Measurements from ENCODE around the gene DPH1.

Gene DPH1

DNA sequence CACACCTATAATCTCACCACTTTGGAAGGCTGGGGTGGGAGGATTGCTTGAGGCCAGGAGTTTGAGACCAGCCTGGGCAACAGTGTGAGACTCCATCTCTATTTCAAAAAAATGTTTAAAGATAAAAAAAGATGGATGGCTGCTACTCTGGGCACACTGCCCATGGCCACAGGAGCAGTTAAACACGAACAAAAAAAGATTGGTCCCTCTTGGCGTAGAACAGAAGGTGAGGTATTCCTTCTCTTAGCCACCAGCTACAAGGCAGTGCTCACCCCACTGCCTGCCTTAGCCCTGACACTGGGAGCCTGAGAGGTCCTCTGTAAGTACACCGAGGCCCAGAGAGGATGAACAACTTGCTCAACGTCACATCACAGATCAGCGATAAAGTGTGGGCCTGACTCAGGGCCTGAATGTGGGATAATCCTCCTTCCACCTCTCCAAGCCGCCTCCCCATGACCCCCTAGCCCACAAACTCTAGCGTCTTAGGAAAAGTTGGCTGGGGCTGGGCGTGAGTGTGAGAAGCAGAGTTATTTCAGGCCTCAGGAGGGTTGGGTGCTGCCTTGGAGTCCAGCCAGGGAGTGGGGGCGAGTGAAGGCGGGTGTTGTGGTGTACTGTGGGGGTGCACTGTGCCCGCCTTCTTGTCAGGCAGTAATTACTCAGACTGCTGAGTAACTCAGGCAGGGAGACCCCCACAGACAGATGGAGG, 2.3 kb upstream of the DPH1 start:
- no peak for DNase-seq

DNA sequence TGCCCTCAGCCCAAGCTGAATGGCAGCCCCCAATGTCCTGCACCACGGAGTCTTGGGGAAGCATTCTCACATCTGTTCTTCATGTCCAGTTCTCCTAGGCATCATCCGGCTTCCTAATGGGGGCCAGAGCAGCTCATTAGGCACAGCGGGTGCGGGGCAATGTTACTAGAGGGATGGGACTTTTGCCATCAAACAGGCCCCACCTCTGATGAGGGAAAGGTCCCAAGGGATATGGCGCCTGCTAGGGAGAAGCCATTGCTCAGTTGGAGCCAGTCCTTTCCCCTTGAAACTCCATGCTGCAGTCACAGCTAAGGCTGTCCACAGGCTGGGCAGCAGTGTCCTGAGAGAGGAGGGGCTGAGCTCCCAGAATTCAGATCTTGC, 1.7 kb upstream of the DPH1 start:
- DNase-seq = no peak

DNA sequence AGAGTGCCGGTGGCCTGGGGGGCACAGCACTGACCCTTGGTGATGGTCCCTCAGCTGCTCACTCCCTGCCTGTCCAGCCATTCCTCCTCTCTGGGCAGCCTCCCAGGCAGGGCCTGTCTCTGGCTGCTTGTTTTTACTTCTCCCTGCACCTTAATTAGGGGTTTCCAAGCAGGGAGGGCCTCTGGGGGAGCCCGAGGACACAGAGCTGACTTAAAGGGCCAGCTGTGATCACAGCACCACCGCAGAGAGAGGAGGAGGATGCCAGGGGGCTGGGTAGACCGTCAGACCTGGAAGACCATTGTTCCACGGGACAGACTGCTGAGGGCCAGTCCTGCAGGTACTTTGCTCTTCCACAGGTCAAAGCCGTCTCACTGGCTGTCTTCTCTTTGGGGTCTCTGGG, 1.2 kb upstream of the DPH1 start:
- no peak for DNase-seq

DNA sequence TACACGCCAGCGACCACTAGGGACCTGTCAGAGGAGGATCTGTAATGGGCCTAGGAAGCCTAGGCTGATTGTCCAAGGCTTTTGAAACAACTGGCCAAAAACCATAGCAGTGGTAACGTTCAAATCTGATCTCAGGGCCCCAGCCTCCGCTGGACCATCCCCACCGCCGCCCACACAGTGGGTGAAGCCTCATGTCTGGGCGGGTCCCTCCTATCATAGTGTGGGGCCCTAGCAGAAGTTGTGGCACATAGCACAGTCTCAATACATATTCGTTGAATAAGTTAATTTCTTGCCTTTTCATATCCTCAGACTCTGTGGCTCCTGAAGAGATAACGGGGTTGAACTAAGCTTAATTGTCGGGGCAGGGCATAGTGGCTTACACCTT, 818 bp downstream of the DPH1 start:
- DNase-seq = peak; percentile 33

DNA sequence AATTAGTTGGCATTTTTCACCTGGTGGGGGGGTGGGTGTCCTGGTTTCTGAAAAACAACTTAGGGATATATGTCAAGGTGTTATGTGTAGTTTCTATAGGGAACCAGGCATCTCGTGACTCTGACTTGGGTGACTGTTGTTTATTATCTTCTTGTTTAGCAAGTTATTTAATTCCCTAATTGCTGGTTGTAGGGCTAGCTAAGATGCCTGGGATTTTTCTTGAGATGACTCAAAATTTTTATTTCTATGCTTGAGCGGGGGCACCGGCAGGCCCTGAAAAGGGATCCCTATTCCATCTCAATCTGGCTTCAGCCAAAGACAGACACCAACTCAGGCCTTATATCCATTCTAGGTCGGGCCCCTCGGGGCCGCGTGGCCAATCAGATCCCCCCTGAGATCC, 3.2 kb downstream of the DPH1 start:
- no peak for DNase-seq

DNA sequence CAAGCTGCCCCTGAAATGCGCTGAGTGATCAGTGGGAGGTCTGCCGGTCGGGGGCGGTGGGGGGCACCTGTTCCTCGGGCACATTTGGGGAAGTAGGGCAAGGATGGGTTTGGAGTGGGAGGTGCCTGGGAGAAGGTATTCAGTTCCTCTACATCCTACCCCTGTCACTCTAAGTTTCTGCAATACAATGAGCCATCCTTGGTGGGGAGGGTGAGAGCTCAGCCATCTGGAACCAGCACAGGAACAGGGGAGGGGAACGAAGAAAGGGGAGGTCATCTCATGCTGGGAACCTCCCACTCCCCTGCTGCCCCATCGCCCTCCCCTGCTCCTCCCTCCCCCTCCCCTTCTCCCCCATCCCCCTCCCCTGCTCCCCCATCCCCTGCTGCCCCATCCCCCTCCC, 4.2 kb downstream of the DPH1 start:
- no peak for DNase-seq

DNA sequence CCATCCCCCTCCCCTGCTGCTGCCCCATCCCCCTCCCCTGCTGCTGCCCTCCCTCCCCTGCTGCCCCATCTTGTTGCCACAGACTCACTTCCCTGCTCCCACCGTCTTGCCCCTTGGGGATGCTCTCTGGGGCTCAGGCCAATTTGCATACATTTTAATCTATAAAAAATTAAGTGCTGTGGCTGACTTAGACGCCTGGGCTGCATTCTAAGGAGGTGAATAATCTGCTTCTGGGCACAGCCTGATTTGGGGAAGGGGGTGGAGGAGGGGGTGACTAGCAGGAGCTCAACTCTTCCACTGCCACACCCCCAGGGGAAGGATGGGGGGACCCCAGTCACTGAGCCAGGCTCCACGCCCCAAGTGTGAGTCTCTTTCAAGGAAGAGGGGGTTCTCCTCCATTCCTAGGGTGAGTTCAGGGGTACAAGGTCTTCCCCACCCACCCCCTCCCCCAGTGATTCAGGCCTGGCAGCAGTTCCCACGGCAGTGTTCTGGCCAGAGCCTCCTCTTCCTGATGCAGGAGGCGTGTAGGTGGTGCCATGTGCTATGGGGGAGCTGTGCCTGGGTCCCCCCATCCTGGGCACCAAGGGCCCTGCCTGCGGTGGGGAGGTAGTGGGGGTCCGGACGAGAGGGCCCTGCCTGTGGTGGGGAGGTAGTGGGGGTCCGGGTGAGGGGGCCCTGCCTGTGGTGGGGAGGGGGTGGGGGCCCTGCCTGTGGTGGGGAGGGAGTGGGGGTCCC, 5.0 kb downstream of the DPH1 start:
- no peak for DNase-seq

DNA sequence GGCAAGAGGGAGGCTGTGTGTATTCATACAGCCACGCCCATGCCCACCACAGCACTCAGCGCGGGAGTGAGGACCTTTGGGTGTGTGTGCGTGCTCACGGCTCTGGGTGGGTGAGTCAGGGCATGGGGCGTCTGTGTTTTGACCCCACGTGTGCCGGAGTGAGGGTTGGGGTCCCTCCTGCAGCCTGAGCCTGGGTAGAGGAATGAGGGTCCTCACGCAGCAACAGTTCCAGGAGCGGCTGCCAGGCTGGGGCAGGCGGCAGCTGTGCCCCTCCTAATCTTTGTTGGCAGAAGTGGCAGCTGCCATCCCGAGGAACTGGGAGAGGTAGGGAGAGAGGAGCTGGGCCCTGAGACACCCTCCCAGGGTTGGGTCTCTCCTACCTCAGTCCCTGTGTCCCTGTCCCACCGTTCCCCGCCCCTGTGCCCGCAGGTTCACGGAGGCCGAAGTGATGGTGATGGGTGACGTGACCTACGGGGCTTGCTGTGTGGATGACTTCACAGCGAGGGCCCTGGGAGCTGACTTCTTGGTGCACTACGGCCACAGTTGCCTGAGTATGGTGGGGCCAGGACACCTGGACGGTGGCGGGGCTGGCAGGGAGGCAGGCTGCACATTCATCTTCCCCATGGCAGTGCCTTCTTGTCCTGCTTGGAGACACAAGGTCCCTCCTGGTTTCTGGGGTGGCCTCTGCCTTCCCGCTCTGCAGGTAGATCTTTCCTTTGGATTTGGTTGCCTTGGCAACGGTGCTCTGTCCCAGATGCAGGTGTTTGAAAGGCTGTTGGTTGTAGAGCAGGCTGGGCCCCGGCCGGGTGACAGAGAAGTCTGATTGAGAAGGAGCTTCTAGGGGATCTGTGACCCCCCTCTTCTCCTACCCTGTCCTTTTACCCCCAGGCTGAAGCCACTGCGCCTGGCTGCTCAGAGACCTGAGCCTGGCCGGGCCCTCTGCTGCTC, 5.9 kb downstream of the DPH1 start:
- no peak for DNase-seq

DNA sequence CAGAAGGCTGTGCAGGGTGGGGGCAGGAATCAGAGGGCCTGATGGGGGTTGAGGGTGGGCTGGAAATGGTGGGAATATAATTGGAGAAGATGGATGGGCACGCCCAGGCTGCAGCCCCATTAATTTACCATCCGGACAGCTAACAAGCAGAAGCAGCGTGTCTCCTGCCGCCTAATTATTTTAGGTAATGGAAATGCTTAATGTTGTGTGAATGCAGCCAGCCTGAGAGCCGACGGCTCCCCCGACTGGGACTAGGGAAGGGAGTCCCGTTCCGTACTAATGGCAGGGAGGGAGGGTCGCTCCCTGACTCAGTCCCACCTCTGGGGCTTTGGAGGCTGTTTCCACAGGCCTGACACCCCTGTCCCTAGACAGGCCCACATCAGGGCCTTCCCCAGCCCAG, 7.2 kb downstream of the DPH1 start:
- no peak for DNase-seq

DNA sequence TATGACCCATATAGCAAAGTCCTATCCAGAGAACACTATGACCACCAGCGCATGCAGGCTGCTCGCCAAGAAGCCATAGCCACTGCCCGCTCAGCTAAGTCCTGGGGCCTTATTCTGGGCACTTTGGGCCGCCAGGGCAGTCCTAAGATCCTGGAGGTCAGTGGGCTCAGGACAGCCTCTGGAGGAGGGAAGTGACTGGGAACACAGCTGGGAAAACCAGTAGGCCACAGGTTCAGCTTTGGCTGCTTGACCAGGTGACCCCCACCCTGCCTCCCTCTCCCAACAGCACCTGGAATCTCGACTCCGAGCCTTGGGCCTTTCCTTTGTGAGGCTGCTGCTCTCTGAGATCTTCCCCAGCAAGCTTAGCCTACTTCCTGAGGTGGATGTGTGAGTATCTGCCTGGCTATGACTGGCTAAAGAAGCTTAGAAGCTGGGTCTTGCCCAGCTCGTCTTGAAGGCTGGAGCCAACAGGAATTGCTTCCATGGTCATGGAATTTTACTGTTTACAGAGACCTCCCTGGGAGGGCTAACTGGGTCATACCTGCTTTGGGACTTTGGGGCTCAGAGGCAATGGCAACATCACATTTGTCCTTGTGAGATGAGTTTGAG, 10.4 kb downstream of the DPH1 start:
- DNase-seq = no peak

DNA sequence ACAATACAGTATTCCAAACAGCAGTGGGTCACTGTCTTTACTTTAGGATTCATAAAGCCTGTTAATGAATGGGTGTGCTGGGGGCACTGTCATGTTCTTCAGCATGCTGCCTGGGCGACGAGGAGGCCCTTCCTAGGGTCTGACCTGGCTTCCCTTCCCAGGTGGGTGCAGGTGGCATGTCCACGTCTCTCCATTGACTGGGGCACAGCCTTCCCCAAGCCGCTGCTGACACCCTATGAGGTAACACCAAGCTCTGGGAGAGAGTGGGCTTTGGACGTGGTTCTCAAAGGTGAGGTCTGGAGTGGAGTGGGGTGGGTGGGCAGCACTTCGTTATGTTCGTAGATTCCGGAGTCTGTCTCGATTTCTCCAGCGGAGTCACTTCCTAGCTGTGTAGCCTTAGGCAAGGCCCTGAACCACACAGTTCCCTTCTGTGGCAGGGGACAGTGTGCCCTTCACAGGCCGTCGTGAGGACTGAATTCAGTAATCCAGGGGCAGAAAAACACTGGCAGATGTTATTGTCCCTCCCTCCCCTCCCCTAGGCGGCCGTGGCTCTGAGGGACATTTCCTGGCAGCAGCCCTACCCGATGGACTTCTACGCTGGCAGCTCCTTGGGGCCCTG, 11.1 kb downstream of the DPH1 start:
- no peak for DNase-seq

DNA sequence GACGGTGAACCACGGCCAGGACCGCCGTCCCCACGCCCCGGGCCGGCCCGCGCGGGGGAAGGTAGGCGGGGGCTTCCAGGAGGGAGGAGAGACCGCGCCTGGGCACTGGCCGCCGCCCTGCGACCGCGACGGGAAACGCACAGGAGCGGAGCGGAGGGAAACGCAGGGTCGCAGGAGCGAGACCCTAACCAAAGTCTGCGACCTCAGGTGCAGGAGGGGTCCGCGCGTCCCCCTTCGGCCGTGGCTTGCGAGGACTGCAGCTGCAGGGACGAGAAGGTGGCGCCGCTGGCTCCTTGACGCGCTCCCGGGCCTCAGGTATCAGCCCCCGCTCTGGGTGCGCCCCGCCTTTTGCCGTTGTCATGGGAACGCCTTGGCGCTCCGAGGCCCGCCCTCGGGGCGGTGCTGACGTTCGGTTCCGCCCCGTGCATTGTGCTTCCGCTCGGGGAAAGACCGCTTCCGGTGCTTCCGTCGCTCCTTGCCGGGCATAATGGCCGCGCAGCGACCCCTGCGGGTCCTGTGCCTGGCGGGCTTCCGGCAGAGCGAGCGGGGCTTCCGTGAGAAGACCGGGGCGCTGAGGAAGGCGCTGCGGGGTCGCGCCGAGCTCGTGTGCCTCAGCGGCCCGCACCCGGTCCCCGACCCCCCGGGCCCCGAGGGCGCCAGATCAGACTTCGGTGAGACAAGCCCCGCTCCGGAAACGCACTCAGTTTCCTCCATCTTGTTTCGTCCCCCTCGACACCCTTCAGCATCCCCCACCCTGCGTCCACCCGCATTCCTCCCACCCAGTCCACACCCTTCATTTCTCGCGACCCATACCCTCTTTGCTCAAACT, 11.8 kb downstream of the DPH1 start, which contains the start of gene OVCA2:
Gene OVCA2 (plus strand): TSS at position 462 of the 829 bp plus-strand sequence. CDS start 26 bp downstream, at position 488.
- DNase-seq = peak; percentile 97

DNA sequence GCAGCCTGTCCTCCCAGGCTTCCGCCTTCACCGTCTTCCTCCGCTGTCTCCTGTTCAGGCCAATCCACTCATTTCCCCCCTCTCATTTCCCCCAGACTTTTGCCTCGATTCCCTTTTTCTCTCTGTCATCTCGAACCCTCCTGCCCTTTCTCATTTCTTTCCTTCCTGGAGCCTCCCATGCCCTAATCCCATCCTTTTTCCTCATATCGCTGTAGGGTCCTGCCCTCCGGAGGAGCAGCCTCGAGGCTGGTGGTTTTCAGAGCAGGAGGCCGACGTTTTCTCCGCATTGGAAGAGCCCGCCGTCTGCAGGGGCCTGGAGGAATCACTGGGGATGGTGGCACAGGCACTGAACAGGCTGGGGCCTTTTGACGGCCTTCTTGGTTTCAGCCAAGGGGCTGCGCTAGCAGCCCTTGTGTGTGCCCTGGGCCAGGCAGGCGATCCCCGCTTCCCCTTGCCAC, 12.5 kb downstream of the DPH1 start:
- no peak for DNase-seq

DNA sequence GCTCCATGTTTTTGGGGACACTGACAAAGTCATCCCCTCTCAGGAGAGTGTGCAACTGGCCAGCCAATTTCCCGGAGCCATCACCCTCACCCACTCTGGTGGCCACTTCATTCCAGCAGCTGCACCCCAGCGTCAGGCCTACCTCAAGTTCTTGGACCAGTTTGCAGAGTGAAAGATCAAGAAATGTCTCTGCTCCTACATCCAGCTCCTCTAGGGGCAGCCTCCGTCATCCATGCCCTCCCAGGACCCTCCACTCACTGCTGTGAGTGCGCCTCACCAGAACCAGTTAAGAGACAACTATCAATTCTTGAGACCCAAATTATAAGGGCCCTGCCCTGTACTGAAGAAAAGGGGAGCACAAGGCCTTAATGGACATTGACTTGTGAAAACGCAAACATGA, 13.0 kb downstream of the DPH1 start:
- no peak for DNase-seq

DNA sequence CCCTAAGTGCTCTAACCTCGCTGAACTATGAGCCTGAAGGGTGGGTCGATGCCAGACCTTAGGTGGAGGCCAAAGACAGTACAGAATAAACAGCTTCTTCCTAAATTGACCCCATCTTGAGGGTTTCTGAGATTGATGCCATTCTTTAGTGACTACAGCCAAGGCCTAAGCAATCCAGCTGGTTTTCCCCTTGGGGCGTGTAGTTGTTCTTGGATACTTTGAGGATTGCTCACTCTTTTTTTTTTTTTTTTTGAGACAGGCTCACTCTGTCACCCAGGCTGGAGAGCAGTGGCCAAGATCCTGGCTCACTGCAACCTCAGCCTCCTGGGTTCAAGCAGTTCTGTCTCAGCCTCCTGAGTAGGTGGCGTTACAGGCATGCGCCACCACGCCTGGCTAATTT, 13.8 kb downstream of the DPH1 start:
- no peak for DNase-seq

DNA sequence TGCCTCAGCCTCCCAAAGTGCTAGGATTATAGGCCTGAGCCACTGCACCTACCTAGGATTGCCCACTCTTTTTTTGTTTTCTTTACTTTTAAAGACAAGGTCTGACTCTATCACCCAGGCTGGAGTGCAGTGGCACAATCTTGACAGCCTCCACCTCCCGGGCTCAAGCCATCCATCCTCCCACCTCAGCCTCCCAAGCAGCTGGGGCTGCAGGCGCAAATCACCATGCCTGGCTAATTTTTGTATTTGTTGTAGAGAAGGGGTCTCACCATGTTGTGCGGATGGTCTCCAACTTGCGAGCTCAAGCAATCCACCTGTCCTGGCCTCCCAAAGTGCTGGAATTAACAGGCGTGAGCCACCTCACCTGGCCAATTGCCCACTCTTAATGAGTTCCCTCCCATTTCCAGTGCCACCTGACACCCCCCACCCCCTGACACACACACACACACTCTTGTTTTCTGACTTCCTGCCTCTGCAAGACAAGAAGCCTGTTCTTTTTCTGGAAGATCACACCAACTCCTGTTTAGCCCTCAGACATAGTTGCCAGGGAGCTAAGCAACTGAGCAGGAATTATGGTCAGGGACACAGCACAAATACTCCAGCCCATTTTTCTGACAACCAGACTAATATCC, 14.4 kb downstream of the DPH1 start:
- DNase-seq = no peak

DNA sequence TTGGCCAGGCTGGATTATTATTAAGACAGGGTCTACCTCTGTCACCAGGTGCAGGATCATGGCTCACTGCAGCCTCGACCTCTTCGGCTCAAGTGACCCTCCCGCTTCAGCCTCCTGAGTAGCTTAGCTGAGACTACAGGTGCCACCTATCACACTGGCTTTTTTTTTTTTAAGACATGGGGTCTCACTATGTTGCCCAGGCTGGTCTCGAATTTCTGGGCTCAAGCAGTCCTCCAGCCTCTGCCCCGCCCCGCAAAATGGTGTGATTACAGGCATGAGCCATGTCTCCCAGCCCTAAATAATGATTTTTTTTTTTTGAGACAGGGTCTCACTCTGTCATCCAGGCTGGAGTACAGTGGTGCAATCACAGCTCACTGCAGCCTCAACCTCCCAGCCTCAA, 17.6 kb downstream of the DPH1 start:
- no peak for DNase-seq

DNA sequence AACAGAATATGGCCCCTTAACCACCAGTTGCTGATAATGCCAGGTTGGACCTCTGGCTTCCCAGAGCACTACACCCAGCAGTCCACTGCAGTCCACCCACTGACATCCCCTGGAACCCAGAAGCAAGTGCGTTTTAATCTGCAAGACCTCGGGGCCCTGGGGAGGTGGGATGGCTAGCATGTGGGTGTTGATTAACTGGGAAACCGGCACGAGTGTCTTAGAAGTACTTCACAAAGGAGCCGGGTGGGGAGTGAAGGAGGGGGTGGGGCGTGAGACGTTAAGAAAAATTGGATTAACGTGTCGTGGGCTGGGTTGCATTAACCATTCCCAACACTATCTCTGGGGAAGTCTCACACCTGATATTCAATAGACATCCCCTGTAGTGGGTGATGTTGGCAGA, 18.9 kb downstream of the DPH1 start:
- no peak for DNase-seq

DNA sequence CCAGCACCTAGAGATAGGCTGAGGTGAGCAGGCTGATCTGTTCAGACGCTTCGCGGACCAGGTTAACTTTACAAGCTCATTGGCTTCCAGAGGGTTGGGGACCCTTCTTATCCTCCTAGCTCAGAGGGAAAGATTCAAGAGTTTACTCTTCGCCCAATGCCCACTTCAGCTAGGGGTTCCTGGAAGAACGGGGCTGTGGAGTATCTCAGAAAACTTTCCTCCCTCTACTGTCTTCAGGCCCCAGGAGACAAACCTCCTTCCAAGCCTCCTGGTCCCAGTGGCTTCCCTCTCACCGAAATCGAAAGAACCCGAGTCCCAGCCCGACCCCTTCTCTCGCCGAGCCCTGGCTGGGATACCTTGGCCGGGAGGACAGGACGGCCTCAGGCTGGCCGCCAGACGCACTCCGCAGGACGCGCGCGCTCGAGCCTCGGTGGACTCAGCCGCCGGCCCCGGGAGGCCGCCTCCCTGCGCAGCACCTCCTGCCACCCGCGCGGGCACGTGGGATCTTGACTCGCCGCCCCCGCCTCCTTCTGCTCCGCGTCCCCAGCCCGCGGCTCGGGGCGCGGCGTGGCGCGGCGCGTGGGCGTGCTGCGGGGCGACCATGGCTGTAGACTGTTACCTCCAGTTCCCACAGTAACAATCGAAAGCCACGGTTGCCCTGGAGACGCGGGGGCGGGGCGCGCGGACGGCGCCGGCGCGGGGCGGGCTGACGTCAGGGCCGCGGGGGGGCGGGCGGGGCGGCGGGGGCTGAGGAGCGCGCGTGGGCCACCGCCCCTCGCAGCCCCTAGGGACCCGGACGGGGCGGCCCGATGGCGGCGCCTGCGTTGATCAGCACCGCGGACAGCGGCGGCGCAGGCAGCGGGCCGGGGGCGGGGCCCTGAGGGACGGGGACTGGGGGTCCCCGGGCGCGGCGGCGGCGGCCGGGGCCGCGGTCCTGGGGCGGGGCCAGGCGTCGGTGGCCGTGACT, 19.7 kb downstream of the DPH1 start:
- peak; percentile 85 for DNase-seq

All from effector CD8-positive, alpha-beta T cell (primary cell).